GM12878 (cell line): Measurements from ENCODE around the gene EIF4ENIF1. TPM values are rescaled to one million over a fixed set of nuclear protein-coding genes. Genes with fewer than 3 reads are reported as not detected.

Experiments used
- ATAC-seq: fragments of 200-7000 bp; cut with Tn5 transposase; 3 replicates; pipeline ENCODE4 v1.9.1; 2020; ENCODE audit warnings: mild to moderate bottlenecking, moderate library complexity
- BruUV-seq: library from RNA; stranded (reverse); fragments of 400-500 nt; replicated peaks from 2 replicates; lab custom pipeline; 2021; lab: Mats Ljungman, UMichigan
- CTCF ChIA-PET: fragments of 300-600 bp; sonication (Branson Sonifier 250); formaldehyde crosslinking; extraction: SDS; loops from one replicate; lab custom pipeline; 2021; ENCODE audit warnings: inconsistent platforms; lab: Yijun Ruan, JAX
- POLR2A ChIA-PET: fragments of 350-600 bp; formaldehyde crosslinking; extraction: SDS; loops from one replicate; lab custom pipeline; 2021; ENCODE audit warnings: inconsistent platforms; lab: Charles Lee
- RAD21 ChIA-PET: fragments of 300-600 bp; sonication (Branson Sonifier 250); formaldehyde crosslinking; loops from one replicate; lab custom pipeline; 2023; ENCODE audit warnings: antibody characterized with exemption; ENCODE audit not compliant: unreplicated experiment; lab: Charles Lee
- SMC1A ChIA-PET: fragments of 300-600 bp; sonication (Branson Sonifier 250); formaldehyde crosslinking; loops from one replicate; lab custom pipeline; 2023; ENCODE audit not compliant: unreplicated experiment, uncharacterized antibody; lab: Charles Lee
- DNase-seq: peaks from one replicate; pipeline ENCODE4 v3.0.0-alpha.2; 2011; ENCODE audit warnings: low read depth, low spot score
- FAIRE-seq: peaks from 3 replicates; lab custom pipeline; 2011; peaks lifted over from hg19 to GRCh38; lab: Jason Lieb, UNC
- H2AFZ ChIP-seq: 2 replicates; pipeline ENCODE4 v1.6.0; 2011; ENCODE audit warnings: low read depth, low read length, control low read depth; ENCODE audit not compliant: control insufficient read depth
- H3K27ac ChIP-seq: 2 replicates; pipeline ENCODE4 v1.5.1; 2011; ENCODE audit warnings: control low read depth; ENCODE audit not compliant: control insufficient read depth, insufficient read depth
- H3K27me3 ChIP-seq, 2 experiments: replicated peaks in 1 of 2; 2 replicates each; pipeline versions ENCODE4 v1.6.0 to v1.6.1; 2011; ENCODE audit warnings: low read length in 1 of 2; ENCODE audit not compliant: control insufficient read depth in 2 of 2, insufficient read depth in 2 of 2
- H3K36me3 ChIP-seq, 2 experiments: 2 replicates each; pipeline ENCODE4 v1.5.1; 2011; ENCODE audit warnings: low read length in 1 of 2; ENCODE audit not compliant: control insufficient read depth in 2 of 2, insufficient read depth in 2 of 2
- H3K4me1 ChIP-seq: 2 replicates; pipeline ENCODE4 v1.6.1; 2011; ENCODE audit warnings: mild to moderate bottlenecking, low read length, moderate library complexity, mixed read lengths; ENCODE audit not compliant: control insufficient read depth, insufficient read depth
- H3K4me2 ChIP-seq: 2 replicates; pipeline ENCODE4 v1.6.0; 2011; ENCODE audit warnings: control low read depth; ENCODE audit not compliant: control insufficient read depth, insufficient read depth
- H3K4me3 ChIP-seq: fragments of 200-600 bp; sonication (generic); 2 replicates; pipeline ENCODE4 v1.5.1; 2016
- H3K79me2 ChIP-seq: 2 replicates; pipeline ENCODE4 v1.6.0; 2011; ENCODE audit warnings: low read length; ENCODE audit not compliant: control insufficient read depth, insufficient read depth
- H3K9ac ChIP-seq: 2 replicates; pipeline ENCODE4 v1.8.0; 2011; ENCODE audit warnings: low read length, control low read depth, mixed read lengths; ENCODE audit not compliant: control insufficient read depth, insufficient read depth
- H3K9me3 ChIP-seq: replicated peaks from 3 replicates; pipeline ENCODE4 v1.5.1; 2011; ENCODE audit warnings: mild to moderate bottlenecking, low read length; ENCODE audit not compliant: control insufficient read depth, insufficient read depth
- H4K20me1 ChIP-seq: 2 replicates; pipeline ENCODE4 v1.6.0; 2011; ENCODE audit not compliant: control insufficient read depth, insufficient read depth
- ATF7 ChIP-seq: fragments of 450-650 bp; IDR thresholded peaks from 2 replicates; pipeline ENCODE4 v1.6.1; 2016; ENCODE audit warnings: low read depth, mild to moderate bottlenecking
- EZH2 ChIP-seq: IDR thresholded peaks from 2 replicates; pipeline ENCODE4 v1.6.1; 2012; ENCODE audit warnings: low read depth, mild to moderate bottlenecking, control low read depth, inconsistent platforms, low read length, borderline replicate concordance; ENCODE audit not compliant: control insufficient read depth
- JUND ChIP-seq: IDR thresholded peaks from 2 replicates; pipeline ENCODE4 v1.6.1; 2012; ENCODE audit warnings: low read depth, mild to moderate bottlenecking, low read length, improper control_type of control experiment, moderate library complexity
- NFXL1 ChIP-seq: fragments of 450-650 bp; IDR thresholded peaks from 2 replicates; pipeline ENCODE4 v1.6.1; 2017; ENCODE audit warnings: antibody characterized with exemption, mild to moderate bottlenecking, borderline replicate concordance
- PKNOX1 ChIP-seq: fragments of 450-650 bp; IDR thresholded peaks from 2 replicates; pipeline ENCODE4 v1.6.1; 2016; ENCODE audit warnings: mild to moderate bottlenecking
- POLR2AphosphoS2 ChIP-seq: IDR thresholded peaks from 2 replicates; pipeline ENCODE4 v1.6.1; 2011; ENCODE audit warnings: low read depth, mild to moderate bottlenecking, low read length, improper control_type of control experiment, moderate library complexity
- RAD21 ChIP-seq: IDR thresholded peaks from 2 replicates; pipeline ENCODE4 v1.6.1; 2011; ENCODE audit warnings: mild to moderate bottlenecking, low read depth, low read length, moderate library complexity; ENCODE audit not compliant: insufficient read depth
- RELB ChIP-seq: fragments of 450-650 bp; IDR thresholded peaks from 2 replicates; pipeline ENCODE4 v1.6.1; 2017; ENCODE audit warnings: low read depth, mild to moderate bottlenecking, moderate library complexity
- ZNF217 ChIP-seq: fragments of 450-650 bp; IDR thresholded peaks from 2 replicates; pipeline ENCODE4 v1.6.1; 2017; ENCODE audit warnings: antibody characterized with exemption, mild to moderate bottlenecking
- ZNF592 ChIP-seq: fragments of 450-650 bp; IDR thresholded peaks from 2 replicates; pipeline ENCODE4 v1.6.1; 2017; ENCODE audit warnings: mild to moderate bottlenecking, moderate library complexity
- WGBS: methylation state at CpG from one replicate; pipeline ENCODE4 v1.1.6; 2016; ENCODE audit warnings: low lambda C conversion rate; ENCODE audit not compliant: insufficient replicate concordance, insufficient coverage; ENCODE audit errors: missing lambda C conversion rate; 5-methylcytosine and 5-hydroxymethylcytosine counted together
- in situ Hi-C: fragments of 300-500 bp; cut with MboI; formaldehyde crosslinking; loops from 9 replicates; pipeline ENCODE4 v1.14.3; 2018; ENCODE audit warnings: mixed read lengths
- intact Hi-C: fragments of 100-400 bp; cut with micrococcal nuclease; formaldehyde crosslinking; loops from one replicate; pipeline ENCODE4 v1.14.2; 2022; ENCODE audit not compliant: unreplicated experiment
- polyA plus RNA-seq, 11 experiments: library from polyadenylated mRNA; depleted of rRNA in 4 of 11; unstranded in 6 of 11; stranded (reverse) in 5 of 11; fragments of >200 nt; fragmentation: Nextera tagmentation in 4 of 11; fragmentation: Illumina TruSeq in 1 of 11; extraction: Ambion mirVana in 4 of 11; extraction: Trizol in 1 of 11; gene quantifications; 1 replicate in 1 of 11; 2 replicates in 10 of 11; pipeline versions ENCODE4 v1.2.1 to v1.2.3, GENCODE V29; 2011 to 2016; ENCODE audit warnings: inconsistent platforms in 2 of 11, missing spikeins in 2 of 11, low read depth in 1 of 11
- total RNA-seq, 4 experiments: library from RNA; depleted of rRNA in 3 of 4; stranded (reverse); fragments of >200 nt in 3 of 4; fragmentation: Illumina TruSeq in 1 of 4; extraction: Trizol in 1 of 4; gene quantifications; 2 replicates each; pipeline versions ENCODE4 v1.2.1 to v1.2.3, GENCODE V29; 2013 to 2021
- TF ChIP-seq, protein P1 (sequence below): fragments of 450-650 bp; conservative IDR thresholded peaks from 2 replicates; pipeline ENCODE4 v1.6.1; 2017; ENCODE audit warnings: mild to moderate bottlenecking, moderate library complexity

Gene EIF4ENIF1
- total and polyA plus RNA-seq, 10 of the 15 experiments (the other 5 are each of a cell fraction or from before 2014, with no cell fraction given) = 4.4 to 43.7 (median 24.4) TPM

DNA sequence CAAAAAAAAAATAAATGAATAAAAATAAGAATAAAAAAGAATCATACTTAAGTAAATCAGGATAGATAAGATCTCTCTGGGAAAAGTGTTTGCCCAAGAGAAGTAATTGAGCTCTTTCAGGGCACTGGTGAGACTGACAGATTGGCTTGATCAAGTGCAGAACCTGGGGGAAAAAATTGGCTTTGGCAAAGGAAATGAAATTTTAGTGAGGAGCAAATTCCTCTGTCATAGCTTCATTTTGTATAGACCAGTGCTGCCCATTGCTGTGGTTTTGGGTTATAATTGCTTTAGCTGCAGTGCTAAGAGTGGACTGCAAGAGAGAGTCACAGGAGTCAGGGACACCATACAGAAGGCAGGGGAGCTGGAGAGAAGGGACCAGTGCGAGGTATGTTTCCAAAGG is 42.4 kb upstream of the EIF4ENIF1 start (continued):
- TF ChIP-seq, protein P1, sequence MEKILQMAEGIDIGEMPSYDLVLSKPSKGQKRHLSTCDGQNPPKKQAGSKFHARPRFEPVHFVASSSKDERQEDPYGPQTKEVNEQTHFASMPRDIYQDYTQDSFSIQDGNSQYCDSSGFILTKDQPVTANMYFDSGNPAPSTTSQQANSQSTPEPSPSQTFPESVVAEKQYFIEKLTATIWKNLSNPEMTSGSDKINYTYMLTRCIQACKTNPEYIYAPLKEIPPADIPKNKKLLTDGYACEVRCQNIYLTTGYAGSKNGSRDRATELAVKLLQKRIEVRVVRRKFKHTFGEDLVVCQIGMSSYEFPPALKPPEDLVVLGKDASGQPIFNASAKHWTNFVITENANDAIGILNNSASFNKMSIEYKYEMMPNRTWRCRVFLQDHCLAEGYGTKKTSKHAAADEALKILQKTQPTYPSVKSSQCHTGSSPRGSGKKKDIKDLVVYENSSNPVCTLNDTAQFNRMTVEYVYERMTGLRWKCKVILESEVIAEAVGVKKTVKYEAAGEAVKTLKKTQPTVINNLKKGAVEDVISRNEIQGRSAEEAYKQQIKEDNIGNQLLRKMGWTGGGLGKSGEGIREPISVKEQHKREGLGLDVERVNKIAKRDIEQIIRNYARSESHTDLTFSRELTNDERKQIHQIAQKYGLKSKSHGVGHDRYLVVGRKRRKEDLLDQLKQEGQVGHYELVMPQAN = no peak
- TF ChIP-seq POLR2AphosphoS2 = no peak

DNA sequence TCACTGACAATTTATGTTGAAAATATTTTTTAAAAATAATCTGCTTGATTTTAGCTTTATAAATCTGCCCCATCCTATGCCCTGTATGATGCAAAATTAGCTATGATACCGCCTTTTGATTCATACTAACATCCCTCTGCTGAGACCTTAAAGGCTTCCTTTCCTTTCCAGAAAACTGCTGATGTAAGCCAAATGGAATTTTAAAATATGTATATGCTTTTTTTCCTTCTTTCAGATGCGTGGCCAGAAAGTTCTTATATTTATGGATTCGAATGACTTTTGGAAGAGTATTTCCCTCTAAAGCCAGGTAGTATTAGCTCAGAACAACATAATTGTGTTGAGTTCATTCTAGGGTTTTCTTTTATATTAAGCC is 41.2 kb upstream of the EIF4ENIF1 start:
- no peak overlapping the region for H3K4me3 ChIP-seq
- H3K4me1 ChIP-seq = peaks cover under 1% of the 10 kb centered on the region; the same call in 1 of the 2 replicates
- intact Hi-C loops = no loop called here
- no peaks in the 10 kb centered on the region for H3K9me3 ChIP-seq
- H3K36me3 ChIP-seq = peaks cover 0 to 18% of the 10 kb centered on the region in 2 experiments; a peak in 3 of 4 replicates
- ATAC-seq (no peak), DNase-seq (no peak), FAIRE-seq (no peak)
- no peak overlapping the region for H3K4me2 ChIP-seq
- WGBS = 99% methylated on average over 3 of the region's 3 CpGs
- H3K27me3 ChIP-seq = no peaks in the 10 kb centered on the region
- RAD21 ChIA-PET = no interaction called here
- H4K20me1 ChIP-seq = no peaks in the 10 kb centered on the region
- no TSS peak for BruUV-seq
- H3K79me2 ChIP-seq = peaks cover 5% of the 10 kb centered on the region
- in situ Hi-C loops = no loop called here
- no peak overlapping the region for H3K27ac ChIP-seq
- no peak overlapping the region for H2AFZ ChIP-seq
- SMC1A ChIA-PET = interaction anchor here (1.0 to 1.3 kb wide), 3 partner anchors 8 to 43 kb away, joined by 3 to 4 read pairs (median 3); no protein-coding TSS in a partner anchor
- no peak for TF ChIP-seq ZNF217
- TF ChIP-seq JUND = no peak
- no peak for TF ChIP-seq RELB
- no peak for TF ChIP-seq ZNF592
- TF ChIP-seq NFXL1 = no peak
- no peak for TF ChIP-seq PKNOX1
- TF ChIP-seq RAD21 = no peak
- no peak for TF ChIP-seq EZH2
- no peak for TF ChIP-seq ATF7
- POLR2A ChIA-PET = interaction anchor here (0.6 to 1.1 kb wide), 3 partner anchors 9 to 67 kb away, joined by 4 to 5 read pairs (median 4); no protein-coding TSS in a partner anchor
- CTCF ChIA-PET = interaction anchor here (0.6 to 0.8 kb wide), 3 partner anchors 9 to 207 kb away, joined by 3 read pairs; no protein-coding TSS in a partner anchor
- H3K9ac ChIP-seq = no peak overlapping the region
